ENCODE measurements around the gene KRTAP2-3.
"Not testable (repeated sequence)": the region's sequence is repeated elsewhere in the genome, so short reads cannot be mapped to it uniquely, and the experiment has no call there.

KRTAP2-3 gene

GRCh38 chr17:41037853-41038350, 22.0 kb downstream of the KRTAP2-3 start:
- H3K27ac ChIP-seq (ENCODE audit: low read depth, low read length): no peak overlapping the region
- no peak for TF ChIP-seq EZH2phosphoT487 (conservative IDR thresholded peaks at IDR 0.05; ENCODE audit: low read length)
- no peak for TF ChIP-seq CTCF (IDR thresholded peaks at IDR 0.05; ENCODE audit: insufficient read depth, low read length, poor library complexity, severe bottlenecking)
- no peak overlapping the region for H2AFZ ChIP-seq (ENCODE audit: low read depth, low read length, severe bottlenecking)
- no peaks in the 10 kb centered on the region for H3K9me2 ChIP-seq (replicated peaks; ENCODE audit: insufficient read depth, low read length)
- 0 out of 2 replicates have a peak, but pooled peaks cover 3% of the 10 kb centered on the region for H3K27me3 ChIP-seq (ENCODE audit: low read length)
- H3K79me2 ChIP-seq (ENCODE audit: insufficient read depth, low read length): no peaks in the 10 kb centered on the region
- no peaks in the 10 kb centered on the region for H3K36me3 ChIP-seq (ENCODE audit: low read length)
- H3K9ac ChIP-seq (ENCODE audit: low read length): no peak overlapping the region
- H4K20me1 ChIP-seq (ENCODE audit: low read depth, low read length): no peaks in the 10 kb centered on the region
- H3K9me3 ChIP-seq (ENCODE audit: insufficient read depth, low read length): peaks cover 8% of the 10 kb centered on the region; the same call in 1 of the 2 replicates
- H3F3A ChIP-seq (ENCODE audit: insufficient read depth): no peaks in the 10 kb centered on the region
- no peak overlapping the region for H3K4me3 ChIP-seq (ENCODE audit: insufficient read depth, low read length, poor library complexity, severe bottlenecking)
- no peak overlapping the region for H3K4me2 ChIP-seq (ENCODE audit: low read depth, low read length, poor library complexity, severe bottlenecking)

- H3K4me2 ChIP-seq (ENCODE audit: low read depth, low read length, poor library complexity, severe bottlenecking); H3K9ac ChIP-seq (ENCODE audit: low read length); H3K9me2 ChIP-seq (replicated peaks; ENCODE audit: insufficient read depth, low read length); H3K9me3 ChIP-seq (ENCODE audit: insufficient read depth, low read length); H3K36me3 ChIP-seq (ENCODE audit: low read length); H3K79me2 ChIP-seq (ENCODE audit: insufficient read depth, low read length); H4K20me1 ChIP-seq (ENCODE audit: low read depth, low read length); H3K27me3 ChIP-seq (ENCODE audit: low read length); H2AFZ ChIP-seq (ENCODE audit: low read depth, low read length, severe bottlenecking); H3K27ac ChIP-seq (ENCODE audit: low read depth, low read length); H3K4me3 ChIP-seq (ENCODE audit: insufficient read depth, low read length, poor library complexity, severe bottlenecking); H3F3A ChIP-seq (ENCODE audit: insufficient read depth): not testable (repeated sequence)
Measured at GRCh38 chr17:41034346-41034935, 25.5 kb downstream of the KRTAP2-3 start, which contains the start of gene KRTAP1-3. KRTAP1-3 (minus strand) TSS chr17:41034874; CDS start chr17:41034821, 53 bp downstream.

- Histone ChIP-seq H3K27me3 (ENCODE audit: low read length) (no peaks in the 10 kb centered on the region), H3F3A (ENCODE audit: insufficient read depth) (no peaks in the 10 kb centered on the region), H2AFZ (ENCODE audit: low read depth, low read length, severe bottlenecking) (no peak within 1 kb of the TSS), H3K36me3 (ENCODE audit: low read length) (no peaks in the 10 kb centered on the region), H3K4me2 (ENCODE audit: low read depth, low read length, poor library complexity, severe bottlenecking) (no peak within 1 kb of the TSS), H3K79me2 (ENCODE audit: insufficient read depth, low read length) (no peaks in the 10 kb centered on the region), H3K9me2 (replicated peaks; ENCODE audit: insufficient read depth, low read length) (no peaks in the 10 kb centered on the region), H3K9ac (ENCODE audit: low read length) (no peak within 1 kb of the TSS), H4K20me1 (ENCODE audit: low read depth, low read length) (no peaks in the 10 kb centered on the region), H3K27ac (ENCODE audit: low read depth, low read length) (no peak within 1 kb of the TSS), H3K9me3 (ENCODE audit: insufficient read depth, low read length) (no peaks in the 10 kb centered on the region), H3K4me3 (ENCODE audit: insufficient read depth, low read length, poor library complexity, severe bottlenecking) (no peak within 1 kb of the TSS)
- TF ChIP-seq CTCF (IDR thresholded peaks at IDR 0.05; ENCODE audit: insufficient read depth, low read length, poor library complexity, severe bottlenecking) (no peak), EZH2phosphoT487 (conservative IDR thresholded peaks at IDR 0.05; ENCODE audit: low read length) (no peak)
Measured at GRCh38 chr17:41029633-41030245, 30.2 kb downstream of the KRTAP2-3 start, which contains the start of gene KRTAP1-4. KRTAP1-4 (minus strand) TSS chr17:41030195; CDS start chr17:41030078, 117 bp downstream.

Data from SU-DHL-6 (cell line).